Neural progenitor cell (in vitro differentiated cells): Measurements from ENCODE around the gene MAP7D1. TPM values are rescaled to one million over a fixed set of nuclear protein-coding genes. Genes with fewer than 3 reads are reported as not detected.
"Not testable (repeated sequence)": the region's sequence is repeated elsewhere in the genome, so short reads cannot be mapped to it uniquely, and the experiment has no call there.

ENCODE experiments used
- DNase-seq: peaks from one replicate; pipeline ENCODE4 v3.0.0-alpha.2; 2016; ENCODE audit warnings: low spot score
- H2AFZ ChIP-seq: fragments of 200-600 bp; sonication (generic); replicated peaks from 2 replicates; pipeline ENCODE4 v1.6.1; 2016; ENCODE audit warnings: antibody characterized with exemption
- H3F3A ChIP-seq: fragments of 200-600 bp; sonication (generic); 2 replicates; pipeline ENCODE4 v1.6.1; 2016; ENCODE audit warnings: antibody characterized with exemption, low read depth
- H3K27ac ChIP-seq: fragments of 200-600 bp; sonication (generic); 2 replicates; pipeline ENCODE4 v1.5.1; 2016; ENCODE audit warnings: mild to moderate bottlenecking
- H3K27me3 ChIP-seq: fragments of 200-600 bp; sonication (generic); 2 replicates; pipeline ENCODE4 v1.6.1; 2016; ENCODE audit warnings: mild to moderate bottlenecking, moderate library complexity
- H3K36me3 ChIP-seq: fragments of 200-600 bp; sonication (generic); 2 replicates; pipeline ENCODE4 v1.5.1; 2016
- H3K4me1 ChIP-seq: fragments of 200-600 bp; sonication (generic); 2 replicates; pipeline ENCODE4 v1.6.1; 2016; ENCODE audit warnings: mixed run types
- H3K4me2 ChIP-seq: fragments of 200-600 bp; sonication (generic); 2 replicates; pipeline ENCODE4 v1.6.1; 2016
- H3K4me3 ChIP-seq: fragments of 200-600 bp; sonication (generic); 2 replicates; pipeline ENCODE4 v1.5.1; 2016
- H3K79me2 ChIP-seq: fragments of 200-600 bp; sonication (generic); 2 replicates; pipeline ENCODE4 v1.6.1; 2016; ENCODE audit warnings: low read depth
- H3K9ac ChIP-seq: fragments of 200-600 bp; sonication (generic); 2 replicates; pipeline ENCODE4 v1.6.1; 2016
- H3K9me3 ChIP-seq: fragments of 200-600 bp; sonication (generic); 2 replicates; pipeline ENCODE4 v1.5.1; 2016; ENCODE audit warnings: low read depth
- H4K20me1 ChIP-seq: fragments of 200-600 bp; sonication (generic); 2 replicates; pipeline ENCODE4 v1.6.1; 2016; ENCODE audit warnings: low read depth
- H3K27ac Mint-ChIP-seq: 3 replicates; pipeline ENCODE4 v1.8.0; 2021; ENCODE audit warnings: mixed read lengths
- H3K27me3 Mint-ChIP-seq: 2 replicates; pipeline ENCODE4 v1.8.0; 2022; ENCODE audit warnings: low read depth, mild to moderate bottlenecking, inconsistent platforms, moderate library complexity, mixed read lengths; ENCODE audit not compliant: insufficient read depth
- H3K36me3 Mint-ChIP-seq: 3 replicates; pipeline ENCODE4 v1.8.0; 2021; ENCODE audit warnings: mixed read lengths
- H3K4me1 Mint-ChIP-seq: 3 replicates; pipeline ENCODE4 v1.8.0; 2021; ENCODE audit warnings: mixed read lengths
- H3K4me3 Mint-ChIP-seq: 3 replicates; pipeline ENCODE4 v1.8.0; 2021; ENCODE audit warnings: mild to moderate bottlenecking, moderate library complexity, mixed read lengths
- H3K9me3 Mint-ChIP-seq: 3 replicates; pipeline ENCODE4 v1.8.0; 2020; ENCODE audit warnings: mixed read lengths
- CTCF ChIP-seq: fragments of 200-600 bp; sonication (generic); IDR thresholded peaks from 2 replicates; pipeline ENCODE4 v1.5.1; 2017; ENCODE audit warnings: antibody characterized with exemption, mild to moderate bottlenecking
- EZH2 ChIP-seq: fragments of 200-600 bp; sonication (generic); IDR thresholded peaks from 2 replicates; pipeline ENCODE4 v1.6.1; 2017; ENCODE audit warnings: antibody characterized with exemption, mild to moderate bottlenecking, moderate library complexity
- EZH2phosphoT487 ChIP-seq: fragments of 200-600 bp; sonication (generic); IDR thresholded peaks from 2 replicates; pipeline ENCODE4 v1.6.1; 2017; ENCODE audit warnings: antibody characterized with exemption
- total RNA-seq: library from RNA; depleted of rRNA; stranded (reverse); fragments of >200 nt; gene quantifications from 2 replicates; pipeline ENCODE4 v1.2.3, GENCODE V29; 2015; ENCODE audit warnings: low replicate concordance

The MAP7D1 gene
- total RNA-seq, 1 donor from 2014 or later, result 35.0 TPM

- Mint-ChIP-seq H3K27me3 (peaks cover 3% of the 10 kb centered on the region), H3K4me3 (peak overlapping the region; percentile 94), H3K9me3 (no peaks in the 10 kb centered on the region), H3K4me1 (peaks cover 68% of the 10 kb centered on the region), H3K27ac (peak overlapping the region; percentile 63), H3K36me3 (peaks cover 19% of the 10 kb centered on the region)
- peak; percentile 68 for DNase-seq
- Histone ChIP-seq H3K27ac (peak overlapping the region; percentile 95), H3K9ac (peak overlapping the region; percentile 33), H3K9me3 (no peaks in the 10 kb centered on the region), H3K36me3 (no peaks in the 10 kb centered on the region), H3K79me2 (peaks cover 57% of the 10 kb centered on the region), H3K4me1 (peaks cover 33% of the 10 kb centered on the region), H3K4me2 (peak overlapping the region; percentile 89), H3K27me3 (peaks cover 15% of the 10 kb centered on the region), H3K4me3 (peak overlapping the region; percentile 99), H2AFZ (no peak overlapping the region), H3F3A (peaks cover 68% of the 10 kb centered on the region), H4K20me1 (peaks cover 54% of the 10 kb centered on the region)
- no peak for TF ChIP-seq CTCF
Measured at GRCh38 chr1:36157115-36157903, 1.3 kb downstream of the MAP7D1 start.

DNA sequence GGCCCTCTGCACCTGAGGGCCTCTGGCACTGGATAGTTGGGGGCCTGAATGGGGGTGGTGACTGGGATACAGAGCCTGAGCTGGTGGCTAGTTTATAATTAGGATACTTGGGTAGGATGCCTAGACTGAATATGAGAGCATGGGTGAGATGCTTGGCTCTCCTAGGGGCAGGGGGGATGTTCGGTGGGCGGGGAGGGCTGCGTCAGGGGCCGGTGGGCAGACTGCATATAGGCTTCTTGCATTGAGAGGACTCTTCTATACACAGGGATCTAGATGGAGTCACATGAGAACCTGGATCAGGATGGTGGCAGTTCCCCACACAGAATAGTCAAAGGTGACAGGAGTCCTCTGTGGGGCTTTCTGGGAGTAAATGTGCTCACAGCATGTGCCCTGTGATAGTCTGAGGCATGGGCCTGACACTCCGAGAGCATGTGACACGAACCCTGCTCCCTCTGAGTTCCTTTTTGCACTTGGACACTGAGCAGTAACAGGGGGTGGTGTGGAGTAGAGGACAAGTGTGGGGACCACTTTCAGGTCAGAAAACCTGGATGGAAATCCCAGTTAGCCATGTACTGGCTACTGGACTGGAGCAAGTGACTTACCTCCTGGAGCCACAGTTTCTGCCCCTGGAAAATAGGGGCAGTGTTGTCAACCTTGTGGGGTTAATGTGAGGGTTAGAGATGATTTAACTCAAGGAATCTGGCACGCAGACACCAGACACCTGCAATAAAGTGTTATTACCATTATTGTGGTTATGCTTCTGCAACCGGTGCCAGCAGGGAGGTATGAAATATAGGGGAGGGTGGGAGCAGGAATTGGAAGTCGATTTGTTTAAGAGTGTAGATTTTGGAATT lies 2.2 kb downstream of the MAP7D1 start:
- H3K4me1 ChIP-seq, result peaks cover 33% of the 10 kb centered on the region
- Mint-ChIP-seq H3K4me1 (peaks cover 69% of the 10 kb centered on the region), H3K27ac (peak overlapping the region; percentile 83), H3K4me3 (peak overlapping the region; percentile 94), H3K27me3 (peaks cover 2% of the 10 kb centered on the region), H3K9me3 (no peaks in the 10 kb centered on the region), H3K36me3 (peaks cover 22% of the 10 kb centered on the region)
- peaks cover 7% of the 10 kb centered on the region for H3K27me3 ChIP-seq
- TF ChIP-seq EZH2, result no peak
- TF ChIP-seq EZH2phosphoT487, result no peak
- TF ChIP-seq CTCF, result no peak
- peak overlapping the region; percentile 89 for H3K4me2 ChIP-seq
- H3K27ac ChIP-seq, result no peak overlapping the region
- H2AFZ ChIP-seq, result no peak overlapping the region
- peaks cover 63% of the 10 kb centered on the region for H4K20me1 ChIP-seq
- peaks cover 68% of the 10 kb centered on the region for H3F3A ChIP-seq
- H3K36me3 ChIP-seq, result no peaks in the 10 kb centered on the region
- no peak overlapping the region for H3K9ac ChIP-seq
- H3K79me2 ChIP-seq, result peaks cover 66% of the 10 kb centered on the region
- no peak for DNase-seq
- H3K9me3 ChIP-seq, result no peaks in the 10 kb centered on the region
- peak overlapping the region; percentile 99 for H3K4me3 ChIP-seq

DNA sequence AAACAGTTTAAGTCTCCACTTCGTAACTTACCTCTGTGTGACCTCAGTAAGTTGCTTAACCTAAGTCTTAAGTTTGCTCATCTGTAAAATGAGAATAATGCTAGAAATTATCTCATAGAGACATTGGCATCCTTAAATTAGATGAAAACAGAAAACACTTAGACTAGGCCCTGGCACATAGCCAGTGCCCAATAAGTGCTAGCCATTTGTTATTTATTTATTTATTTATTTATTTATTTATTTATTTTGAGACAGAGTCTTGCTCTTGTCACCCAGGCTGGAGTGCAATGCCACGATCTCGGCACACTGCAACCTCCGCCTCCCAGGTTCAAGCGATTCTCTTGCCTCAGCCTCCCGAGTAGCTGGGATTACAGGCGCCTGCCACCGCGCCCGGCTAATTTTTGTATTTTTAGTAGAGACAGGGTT lies 2.9 kb downstream of the MAP7D1 start:
- Histone ChIP-seq H3K79me2 (peaks cover 72% of the 10 kb centered on the region), H3K4me2 (peak overlapping the region; percentile 89), H3F3A (peaks cover 67% of the 10 kb centered on the region), H3K4me1 (peaks cover 33% of the 10 kb centered on the region), H4K20me1 (peaks cover 69% of the 10 kb centered on the region)
- not testable (repeated sequence) for H3K36me3 ChIP-seq, H3K27me3 Mint-ChIP-seq, H3K9me3 Mint-ChIP-seq, H3K27me3 ChIP-seq, H3K9ac ChIP-seq, H3K27ac Mint-ChIP-seq, H3K9me3 ChIP-seq, H3K4me3 ChIP-seq, H3K27ac ChIP-seq, DNase-seq, H2AFZ ChIP-seq
- peaks cover 63% of the 10 kb centered on the region for H3K4me1 Mint-ChIP-seq
- peak overlapping the region; percentile 94 for H3K4me3 Mint-ChIP-seq
- peaks cover 22% of the 10 kb centered on the region for H3K36me3 Mint-ChIP-seq
